RWPE2 (cell line): ENCODE results near the gene FRAT2.

Source experiments
- ATAC-seq: fragments of 200-7000 bp; cut with Tn5 transposase; 3 replicates; pipeline ENCODE4 v1.9.1; 2021; ENCODE audit warnings: low read depth
- DNase-seq: peaks from one replicate; pipeline ENCODE4 v3.0.0-alpha.2; 2020; ENCODE audit warnings: low spot score
- H3K27ac ChIP-seq: fragments of 450-650 bp; 2 replicates; pipeline ENCODE4 v1.5.1; 2017; ENCODE audit warnings: mild to moderate bottlenecking; ENCODE audit not compliant: poor library complexity, severe bottlenecking
- H3K27me3 ChIP-seq: fragments of 250-450 bp; sonication (Bioruptor Pico); 2 replicates; pipeline ENCODE4 v1.5.1; 2021; ENCODE audit warnings: mild to moderate bottlenecking, moderate library complexity; ENCODE audit not compliant: insufficient read depth, poor library complexity, severe bottlenecking
- H3K36me3 ChIP-seq: fragments of 250-450 bp; sonication (Bioruptor Pico); 2 replicates; pipeline ENCODE4 v1.5.1; 2020; ENCODE audit warnings: low read depth, mild to moderate bottlenecking, moderate library complexity
- H3K4me1 ChIP-seq: fragments of 250-450 bp; sonication (Bioruptor Pico); 2 replicates; pipeline ENCODE4 v1.5.1; 2021; ENCODE audit warnings: mild to moderate bottlenecking, moderate library complexity; ENCODE audit not compliant: insufficient read depth, poor library complexity, severe bottlenecking
- H3K4me3 ChIP-seq: fragments of 250-450 bp; sonication (Bioruptor Pico); 2 replicates; pipeline ENCODE4 v1.5.1; 2021; ENCODE audit warnings: mild to moderate bottlenecking, moderate library complexity; ENCODE audit not compliant: severe bottlenecking
- H3K9me3 ChIP-seq: fragments of 250-450 bp; sonication (Bioruptor Pico); 2 replicates; pipeline ENCODE4 v1.5.1; 2021; ENCODE audit warnings: mild to moderate bottlenecking, moderate library complexity; ENCODE audit not compliant: severe bottlenecking
- CTCF ChIP-seq: fragments of 450-650 bp; IDR thresholded peaks from one replicate; pipeline ENCODE4 v1.5.1; 2017; ENCODE audit warnings: mild to moderate bottlenecking, moderate library complexity; ENCODE audit not compliant: poor library complexity, severe bottlenecking

Gene FRAT2

GRCh38 chr10:97311111-97311626 lies 23.4 kb downstream of the FRAT2 start:
- Histone ChIP-seq H3K27me3 (no peaks in the 10 kb centered on the region), H3K4me3 (no peak overlapping the region), H3K36me3 (no peaks in the 10 kb centered on the region), H3K27ac (no peak overlapping the region), H3K9me3 (no peaks in the 10 kb centered on the region), H3K4me1 (no peaks in the 10 kb centered on the region)
- no peak for TF ChIP-seq CTCF
- DNase-seq (no peak), ATAC-seq (no peak)

GRCh38 chr10:97307866-97308780 lies 26.4 kb downstream of the FRAT2 start:
- Histone ChIP-seq H3K4me3 (no peak overlapping the region), H3K4me1 (no peaks in the 10 kb centered on the region), H3K27ac (no peak overlapping the region), H3K27me3 (no peaks in the 10 kb centered on the region), H3K9me3 (no peaks in the 10 kb centered on the region), H3K36me3 (no peaks in the 10 kb centered on the region)
- TF ChIP-seq CTCF: no peak
- DNase-seq (no peak), ATAC-seq (no peak)

- H3K36me3 ChIP-seq: no peaks in the 10 kb centered on the region
- H3K27me3 ChIP-seq: no peaks in the 10 kb centered on the region
- H3K27ac ChIP-seq: no peak overlapping the region
- ATAC-seq: no peak
- H3K9me3 ChIP-seq: no peaks in the 10 kb centered on the region
- DNase-seq: no peak
- no peak overlapping the region for H3K4me3 ChIP-seq
- no peak for TF ChIP-seq CTCF
- no peaks in the 10 kb centered on the region for H3K4me1 ChIP-seq
Observed at GRCh38 chr10:97307441-97307840, 27.1 kb downstream of the FRAT2 start.

- no peak for ATAC-seq
- Histone ChIP-seq H3K4me1 (no peaks in the 10 kb centered on the region), H3K36me3 (no peaks in the 10 kb centered on the region), H3K27me3 (no peaks in the 10 kb centered on the region), H3K9me3 (no peaks in the 10 kb centered on the region), H3K4me3 (no peak overlapping the region), H3K27ac (no peak overlapping the region)
- no peak for TF ChIP-seq CTCF
- DNase-seq: no peak
Observed at GRCh38 chr10:97302088-97302791, 32.3 kb downstream of the FRAT2 start.
